HepG2 (cell line): ENCODE data around the gene TOMM20. TPM values are rescaled to one million over a fixed set of nuclear protein-coding genes. Genes with fewer than 3 reads are reported as not detected.

Source experiments
- DMAP1 ChIP-seq: IDR thresholded peaks from 2 replicates; pipeline ENCODE4 v1.6.1; 2016
- HES4 ChIP-seq: sonication (generic); formaldehyde crosslinking; IDR thresholded peaks from 2 replicates; pipeline ENCODE4 v1.9.0; 2021; ENCODE audit warnings: mild to moderate bottlenecking, missing genetic modification reagents, borderline replicate concordance
- PRDM15 ChIP-seq: sonication (generic); formaldehyde crosslinking; IDR thresholded peaks from 2 replicates; pipeline ENCODE4 v1.4.0; 2020; ENCODE audit warnings: missing genetic modification reagents
- RARA ChIP-seq: IDR thresholded peaks from 2 replicates; pipeline ENCODE4 v1.6.1; 2016; ENCODE audit warnings: missing genetic modification reagents, missing compliant biosample characterization
- RXRA ChIP-seq: sonication (generic); formaldehyde crosslinking; IDR thresholded peaks from 2 replicates; pipeline ENCODE4 v1.5.1; 2020; ENCODE audit warnings: missing genetic modification reagents
- SP2 ChIP-seq: sonication (generic); formaldehyde crosslinking; IDR thresholded peaks from 2 replicates; pipeline ENCODE4 v1.5.1; 2020; ENCODE audit warnings: mild to moderate bottlenecking, missing genetic modification reagents
- TRIM22 ChIP-seq: fragments of 450-650 bp; IDR thresholded peaks from 2 replicates; pipeline ENCODE4 v1.6.1; 2017
- ZNF318 ChIP-seq: sonication (generic); formaldehyde crosslinking; IDR thresholded peaks from 2 replicates; pipeline ENCODE4 v1.4.0; 2020; ENCODE audit warnings: mild to moderate bottlenecking, missing genetic modification reagents
- ZUFSP ChIP-seq: sonication (generic); formaldehyde crosslinking; IDR thresholded peaks from 2 replicates; pipeline ENCODE4 v1.9.0; 2021; ENCODE audit warnings: missing genetic modification reagents, mild to moderate bottlenecking, borderline replicate concordance
- polyA plus RNA-seq, 8 experiments: library from polyadenylated mRNA; depleted of rRNA in 3 of 8; stranded (reverse) in 7 of 8; unstranded in 1 of 8; fragments of >200 nt; fragmentation: Illumina TruSeq in 4 of 8; extraction: Trizol in 4 of 8; gene quantifications; 2 replicates each; pipeline versions ENCODE4 v1.2.1 to v1.2.3, GENCODE V29; 2011 to 2016; ENCODE audit warnings: low read depth in 4 of 8, missing spikeins in 1 of 8, mixed read lengths in 1 of 8; ENCODE audit not compliant: insufficient read depth in 1 of 8
- total RNA-seq, 5 experiments: library from RNA; depleted of rRNA; stranded (reverse); fragments of >200 nt; fragmentation: Illumina TruSeq; extraction: Trizol; gene quantifications; 2 replicates each; pipeline ENCODE4 v1.2.3, GENCODE V29; 2016; ENCODE audit warnings: low read depth in 1 of 5
- TF ChIP-seq, protein P1 (sequence below): sonication (generic); formaldehyde crosslinking; IDR thresholded peaks from 2 replicates; pipeline ENCODE4 v1.5.0; 2020; ENCODE audit warnings: mild to moderate bottlenecking, missing genetic modification reagents

The TOMM20 gene
- total and polyA plus RNA-seq, 2 of the 13 experiments (the other 11 are each of a cell fraction or from before 2014, with no cell fraction given) = 153 to 376 TPM

GRCh38 chr1:235128456-235129328, at the start of gene TOMM20 (continued):
- TF ChIP-seq ZNF318 (CRISPR knock-in tag) = no peak
- TF ChIP-seq HES4 (CRISPR knock-in tag) = peak; percentile 69
- TF ChIP-seq DMAP1 (CRISPR knock-in tag) = peak; percentile 93; the same call in 1 of the 2 replicates
- TF ChIP-seq ZUFSP (CRISPR knock-in tag) = no peak
- TF ChIP-seq SP2 (CRISPR knock-in tag) = no peak; the same call in 1 of the 2 replicates
- peak; percentile 47; the same call in 1 of the 2 replicates for TF ChIP-seq PRDM15 (CRISPR knock-in tag)
- TF ChIP-seq RXRA (CRISPR knock-in tag) = peak; percentile 76
- TF ChIP-seq RARA (CRISPR knock-in tag) = peak; percentile 59; the same call in 1 of the 2 replicates
- no peak for TF ChIP-seq TRIM22
- TF ChIP-seq, protein P1, sequence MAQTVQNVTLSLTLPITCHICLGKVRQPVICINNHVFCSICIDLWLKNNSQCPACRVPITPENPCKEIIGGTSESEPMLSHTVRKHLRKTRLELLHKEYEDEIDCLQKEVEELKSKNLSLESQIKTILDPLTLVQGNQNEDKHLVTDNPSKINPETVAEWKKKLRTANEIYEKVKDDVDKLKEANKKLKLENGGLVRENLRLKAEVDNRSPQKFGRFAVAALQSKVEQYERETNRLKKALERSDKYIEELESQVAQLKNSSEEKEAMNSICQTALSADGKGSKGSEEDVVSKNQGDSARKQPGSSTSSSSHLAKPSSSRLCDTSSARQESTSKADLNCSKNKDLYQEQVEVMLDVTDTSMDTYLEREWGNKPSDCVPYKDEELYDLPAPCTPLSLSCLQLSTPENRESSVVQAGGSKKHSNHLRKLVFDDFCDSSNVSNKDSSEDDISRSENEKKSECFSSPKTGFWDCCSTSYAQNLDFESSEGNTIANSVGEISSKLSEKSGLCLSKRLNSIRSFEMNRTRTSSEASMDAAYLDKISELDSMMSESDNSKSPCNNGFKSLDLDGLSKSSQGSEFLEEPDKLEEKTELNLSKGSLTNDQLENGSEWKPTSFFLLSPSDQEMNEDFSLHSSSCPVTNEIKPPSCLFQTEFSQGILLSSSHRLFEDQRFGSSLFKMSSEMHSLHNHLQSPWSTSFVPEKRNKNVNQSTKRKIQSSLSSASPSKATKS (CRISPR knock-in tag) = peak; percentile 64; the same call in 1 of the 2 replicates
